ENCODE data around the gene GRAMD2B.
A peak's percentile ranks its signal among the peaks of the same experiment; 100 is the strongest.
"Not testable (repeated sequence)": the region's sequence is repeated elsewhere in the genome, so short reads cannot be mapped to it uniquely, and the experiment has no call there.

The GRAMD2B gene, protein sequence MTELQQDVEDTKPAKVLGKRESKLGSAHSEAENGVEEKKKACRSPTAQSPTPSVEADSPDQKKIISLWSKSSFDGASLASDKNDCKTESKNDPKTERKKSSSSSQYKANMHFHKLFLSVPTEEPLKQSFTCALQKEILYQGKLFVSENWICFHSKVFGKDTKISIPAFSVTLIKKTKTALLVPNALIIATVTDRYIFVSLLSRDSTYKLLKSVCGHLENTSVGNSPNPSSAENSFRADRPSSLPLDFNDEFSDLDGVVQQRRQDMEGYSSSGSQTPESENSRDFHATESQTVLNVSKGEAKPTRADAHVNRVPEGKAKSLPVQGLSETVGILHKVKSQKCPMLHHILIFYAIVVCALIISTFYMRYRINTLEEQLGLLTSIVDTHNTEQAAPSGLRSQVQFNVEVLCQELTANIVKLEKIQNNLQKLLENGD

GRCh38 chr5:126422994-126423788 is at the start of gene GRAMD2B:
Gene GRAMD2B (plus strand): TSS chr5:126423409. CDS start chr5:126423607, 198 bp downstream.
- DNase-seq = peak; percentile 78

DNA sequence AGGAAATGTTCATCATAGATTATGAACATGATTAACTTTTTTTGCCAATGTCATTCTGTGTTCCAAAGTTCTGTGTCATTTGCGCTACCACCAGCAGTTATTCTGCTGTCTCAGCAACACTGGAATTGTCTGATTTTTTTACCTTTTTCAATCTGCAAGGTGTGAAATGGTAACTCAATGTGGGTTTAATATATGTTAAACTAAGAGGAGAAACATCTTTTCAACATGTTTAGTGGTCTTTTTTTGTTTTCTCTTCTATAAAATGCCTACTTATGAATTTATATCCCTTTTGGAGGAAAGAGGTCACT is 49.1 kb upstream of the GRAMD2B start:
- no peak for DNase-seq

- DNase-seq = no peak
Observed at GRCh38 chr5:126376443-126376842, 46.8 kb upstream of the GRAMD2B start.

DNA sequence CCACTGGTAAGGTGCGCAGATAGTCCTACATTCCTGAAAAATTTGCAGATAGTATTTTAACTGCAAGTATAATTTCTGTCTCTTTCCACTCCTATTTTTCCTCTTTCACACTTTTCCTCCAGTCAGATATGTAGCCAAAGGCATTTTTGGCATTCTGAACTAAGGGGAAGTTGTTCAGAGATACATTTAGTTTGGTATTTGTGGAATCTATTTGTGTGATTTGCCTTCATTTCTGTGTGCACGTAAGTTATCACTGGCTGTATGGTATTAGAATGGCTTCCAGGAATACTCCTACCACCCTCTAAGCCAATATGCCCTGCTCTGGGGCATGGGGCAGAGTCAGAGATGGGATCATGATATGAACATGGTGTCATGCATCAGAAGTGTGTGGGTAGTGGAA is 45.8 kb upstream of the GRAMD2B start:
- no peak for DNase-seq

DNA sequence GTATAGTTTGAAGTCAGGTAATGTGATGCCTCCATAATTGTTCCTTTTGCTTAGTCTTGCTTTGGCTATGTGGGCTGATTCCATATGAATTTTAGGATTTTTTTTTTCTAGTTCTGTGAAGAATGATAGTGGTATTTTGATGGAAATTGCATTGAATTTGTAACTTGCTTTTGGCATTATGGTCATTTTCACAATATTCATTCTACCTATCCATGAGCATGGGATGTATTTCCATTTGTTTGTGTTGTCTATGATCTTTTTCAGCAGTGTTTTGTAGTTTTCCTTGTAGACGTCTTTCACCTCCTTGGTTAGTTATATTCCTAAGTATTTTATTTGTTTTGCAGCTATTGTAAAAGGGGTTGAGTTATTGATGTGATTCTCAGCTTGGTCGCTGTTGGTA is 42.9 kb upstream of the GRAMD2B start:
- not testable (repeated sequence) for DNase-seq

DNA sequence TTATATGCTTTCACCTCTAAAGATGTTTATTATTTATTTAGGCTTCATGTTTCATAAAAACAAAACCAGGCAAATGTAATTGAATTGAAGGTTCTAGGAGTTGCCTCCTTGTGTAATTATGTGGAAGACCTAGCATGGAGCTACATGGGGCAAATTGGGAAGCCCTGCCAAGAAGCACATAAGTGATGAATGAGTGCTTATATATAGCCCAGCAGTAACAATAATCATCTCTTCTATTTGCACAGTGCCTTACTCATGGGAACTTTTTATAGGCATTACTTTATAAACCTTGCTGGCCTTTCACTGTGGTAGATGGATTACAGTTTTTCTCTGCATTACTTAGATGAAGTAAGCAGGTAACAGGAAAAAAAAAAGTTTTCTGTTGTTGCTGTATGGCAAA is 40.0 kb upstream of the GRAMD2B start:
- DNase-seq = no peak

GRCh38 chr5:126383776-126384175 is 39.4 kb upstream of the GRAMD2B start:
- DNase-seq = no peak

DNA sequence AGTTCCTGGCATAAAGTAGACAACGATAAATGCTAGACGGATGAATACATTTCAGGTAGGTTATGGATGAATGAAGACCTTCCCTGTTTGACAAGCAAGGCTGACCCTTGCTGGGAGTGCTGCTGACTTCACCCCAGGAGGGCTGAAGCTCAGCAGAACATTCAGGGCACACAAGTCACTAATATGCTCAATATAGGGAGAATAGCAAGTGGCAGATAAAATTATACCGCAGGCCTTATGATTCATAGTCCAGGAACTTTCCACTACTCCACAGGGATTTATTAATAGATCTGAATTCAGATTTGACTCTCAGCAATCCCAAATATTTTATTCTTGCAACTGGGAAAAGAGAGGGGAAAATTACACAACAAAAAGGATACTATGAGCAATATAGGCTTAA is 38.2 kb upstream of the GRAMD2B start:
- DNase-seq = no peak

GRCh38 chr5:126385524-126386502 is 37.4 kb upstream of the GRAMD2B start:
- DNase-seq = no peak

GRCh38 chr5:126389179-126389578 is 34.0 kb upstream of the GRAMD2B start:
- no peak for DNase-seq

- DNase-seq = no peak
Observed at GRCh38 chr5:126390051-126390450, 33.2 kb upstream of the GRAMD2B start.

GRCh38 chr5:126391386-126391785 is 31.8 kb upstream of the GRAMD2B start:
- DNase-seq = no peak

DNA sequence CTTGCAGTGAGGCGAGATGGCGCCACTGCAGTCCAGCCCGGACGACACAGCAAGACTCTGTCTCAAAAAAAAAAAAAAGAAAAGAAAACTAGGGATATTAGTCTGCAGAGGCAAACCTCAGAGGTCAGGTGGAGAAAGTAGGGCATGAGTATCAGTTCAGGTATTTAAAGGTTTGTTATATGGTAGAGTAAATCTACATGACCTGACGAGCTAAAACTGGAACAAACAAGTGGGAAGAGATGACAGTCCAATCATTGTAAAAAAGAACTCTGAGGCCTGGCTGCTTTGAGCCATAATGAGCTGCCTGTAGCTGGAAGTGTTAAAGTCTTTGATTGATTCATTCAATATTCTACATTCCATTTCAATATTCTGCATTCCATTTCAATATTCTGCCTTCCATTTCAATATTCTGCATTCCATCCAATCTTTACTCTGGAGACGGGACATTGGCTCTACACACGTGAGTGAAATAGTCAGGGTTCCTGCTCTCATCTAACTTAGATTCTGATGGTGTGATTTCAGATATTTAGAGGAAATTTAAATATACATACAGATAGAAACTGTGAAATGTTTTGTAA is 28.9 kb upstream of the GRAMD2B start:
- DNase-seq = no peak

DNA sequence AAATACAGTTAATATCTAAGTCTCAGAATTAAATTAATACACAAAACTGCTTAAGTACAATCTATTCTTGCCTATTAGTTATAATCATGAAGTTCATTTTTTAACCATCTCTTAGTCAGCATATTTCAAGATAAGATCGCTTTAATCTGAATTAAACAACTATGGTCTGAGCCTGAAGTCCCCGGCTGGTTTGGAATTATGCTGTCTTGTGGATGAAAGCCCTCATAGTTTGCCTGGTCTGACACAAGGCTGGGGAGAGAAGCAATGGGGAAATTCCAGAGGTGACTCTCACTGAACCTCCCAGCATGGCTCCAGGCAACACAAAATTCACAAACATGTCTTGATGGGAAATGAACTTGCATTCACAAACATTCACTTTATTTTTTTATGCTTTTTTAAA is 28.0 kb upstream of the GRAMD2B start:
- DNase-seq = no peak

GRCh38 chr5:126395605-126396004 is 27.6 kb upstream of the GRAMD2B start:
- DNase-seq = no peak

DNA sequence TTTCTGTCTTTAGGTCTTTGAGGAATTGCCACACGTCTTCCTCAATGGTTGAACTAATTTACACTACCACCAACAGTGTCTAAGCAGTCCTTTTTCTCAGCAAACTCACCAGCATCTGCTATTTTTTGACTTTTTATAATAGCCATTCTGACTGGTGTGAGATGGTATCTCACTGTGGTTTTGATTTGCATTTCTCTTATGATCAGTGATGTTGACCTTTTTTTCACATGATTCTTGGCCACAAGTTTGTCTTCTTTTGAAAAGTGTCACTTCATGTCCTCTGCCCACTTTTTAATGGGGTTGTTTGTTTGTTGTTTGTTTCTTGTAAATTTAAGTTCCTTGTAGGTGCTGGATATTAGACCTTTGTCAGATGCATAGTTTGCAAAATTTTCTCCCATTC is 26.5 kb upstream of the GRAMD2B start:
- DNase-seq = not testable (repeated sequence)

- DNase-seq = no peak
Observed at GRCh38 chr5:126398791-126399190, 24.4 kb upstream of the GRAMD2B start.

DNA sequence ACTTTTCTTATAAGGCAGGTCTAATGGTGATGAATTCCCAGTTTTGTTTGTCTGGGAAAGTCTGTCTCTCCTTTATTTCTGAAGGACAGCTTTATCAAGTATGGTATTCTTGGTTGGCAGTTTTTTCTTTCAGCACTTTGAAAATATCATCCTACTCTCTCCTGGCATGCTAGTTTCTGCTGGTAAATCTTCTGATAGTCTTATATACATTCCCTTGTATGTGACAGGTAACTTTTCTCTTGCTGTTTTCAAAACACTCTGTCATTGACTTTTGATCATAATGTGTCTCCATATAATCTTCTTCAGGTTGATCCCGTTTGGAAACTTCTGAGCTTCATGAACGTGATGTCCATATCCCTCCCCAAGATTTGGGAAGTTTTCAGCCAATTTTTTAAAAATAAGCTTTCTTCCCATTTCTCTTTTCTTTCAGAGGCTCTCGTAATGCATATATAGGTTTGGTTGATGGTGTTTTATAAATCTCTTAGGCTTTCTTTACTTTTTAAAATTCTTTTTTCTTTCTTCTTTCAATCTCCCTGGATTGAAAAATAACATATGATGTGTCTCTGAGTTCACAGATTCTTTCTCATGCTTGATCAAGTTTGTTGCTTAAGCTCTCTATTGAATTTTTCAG is 22.5 kb upstream of the GRAMD2B start:
- no peak for DNase-seq

DNA sequence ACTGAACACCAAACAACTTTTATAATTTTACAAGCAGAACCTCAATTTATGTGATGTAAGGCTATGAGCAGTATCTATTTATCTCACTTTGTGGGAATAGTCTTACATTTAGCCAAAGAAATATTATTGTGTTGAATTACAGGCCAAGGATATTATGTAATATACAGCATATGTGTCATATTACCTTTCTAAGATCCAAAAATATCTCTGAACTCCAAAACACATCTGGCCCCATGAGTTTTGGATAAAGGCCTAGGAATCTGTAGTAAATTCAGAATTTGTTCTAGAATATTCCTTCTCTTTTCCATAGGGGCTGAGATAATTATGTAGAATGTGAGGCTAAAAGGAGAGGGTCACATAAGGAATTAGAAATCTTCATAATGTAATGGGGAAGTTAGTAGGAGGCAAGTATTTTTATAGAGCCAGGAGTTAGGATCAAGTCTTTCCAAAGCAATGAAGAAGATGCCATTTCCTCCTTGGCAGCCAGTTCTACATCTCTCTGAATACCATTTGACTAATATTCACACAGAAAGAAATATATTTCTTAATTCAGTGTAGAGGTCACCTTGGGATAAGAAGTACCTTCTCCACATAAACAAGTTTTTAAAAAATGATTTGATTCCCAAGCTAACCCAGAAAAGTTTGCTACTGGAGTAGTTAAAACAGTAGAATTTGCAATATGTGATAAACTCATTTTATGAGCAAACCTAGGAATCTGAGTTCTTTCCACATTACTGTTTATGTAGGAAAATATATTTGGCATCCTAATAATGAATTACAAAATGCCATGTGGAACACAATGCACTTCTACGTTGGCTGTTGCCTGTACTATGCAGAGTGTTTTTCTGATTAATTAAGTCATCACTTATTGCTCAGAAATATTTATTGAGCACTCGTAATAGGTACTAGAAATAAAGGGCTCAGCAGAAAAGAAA is 20.3 kb upstream of the GRAMD2B start:
- DNase-seq = no peak

GRCh38 chr5:126403876-126404275 is 19.3 kb upstream of the GRAMD2B start:
- DNase-seq = no peak

GRCh38 chr5:126410623-126411022 is 12.6 kb upstream of the GRAMD2B start:
- DNase-seq = no peak
